Measurements from ENCODE around the gene KNCN. TPM values are rescaled to one million over a fixed set of nuclear protein-coding genes. Genes with fewer than 3 reads are reported as not detected.
A peak's percentile ranks its signal among the peaks of the same experiment; 100 is the strongest.

KNCN gene
- total RNA-seq, 1 donor from 2014 or later, result not detected

DNA sequence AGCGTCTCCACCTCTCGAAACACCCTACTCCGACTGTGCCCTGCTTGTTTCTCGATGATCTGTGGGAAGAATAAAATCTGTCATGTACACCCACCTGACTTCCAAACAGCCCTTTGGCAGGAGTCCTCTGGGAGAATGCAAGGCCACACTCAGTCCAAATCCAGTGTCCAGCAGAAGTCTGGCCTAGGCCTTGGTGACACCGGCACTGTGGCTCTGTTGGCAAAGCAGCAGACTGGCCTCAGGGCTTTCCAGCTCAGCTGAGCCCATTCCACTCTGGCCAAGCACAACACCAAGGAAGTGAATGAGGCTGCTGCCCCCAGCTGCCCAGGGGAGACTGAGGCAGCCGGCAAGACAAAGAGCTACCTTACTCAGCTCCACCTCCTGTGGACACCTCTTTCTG is 25.1 kb upstream of the KNCN start:
- DNase-seq (ENCODE audit: low spot score), result no peak
- peaks cover 22% of the 10 kb centered on the region for H3K4me1 ChIP-seq
- no peaks in the 10 kb centered on the region for H3K27me3 Mint-ChIP-seq (ENCODE audit: insufficient read depth, low read depth)

GRCh38 chr1:46575778-46576177 is 24.3 kb upstream of the KNCN start:
- Histone ChIP-seq H3K4me1 (peaks cover 22% of the 10 kb centered on the region), H4K20me1 (ENCODE audit: low read depth) (no peaks in the 10 kb centered on the region), H3K9ac (no peak overlapping the region), H3K9me3 (ENCODE audit: low read depth) (no peaks in the 10 kb centered on the region), H3K79me2 (ENCODE audit: low read depth) (no peaks in the 10 kb centered on the region), H2AFZ (replicated peaks) (no peak overlapping the region), H3K27ac (peak overlapping the region; percentile 50), H3K4me2 (peak overlapping the region; percentile 66), H3K36me3 (no peaks in the 10 kb centered on the region), H3K4me3 (peak overlapping the region; percentile 8), H3F3A (ENCODE audit: low read depth) (peaks cover 27% of the 10 kb centered on the region), H3K27me3 (no peaks in the 10 kb centered on the region)
- H3K4me3 Mint-ChIP-seq, result no peak overlapping the region
- H3K9me3 Mint-ChIP-seq, result no peaks in the 10 kb centered on the region
- H3K4me1 Mint-ChIP-seq, result peaks cover 16% of the 10 kb centered on the region
- no peaks in the 10 kb centered on the region for H3K27me3 Mint-ChIP-seq (ENCODE audit: insufficient read depth, low read depth)
- TF ChIP-seq CTCF (IDR thresholded peaks at IDR 0.05) (no peak), EZH2phosphoT487 (IDR thresholded peaks at IDR 0.05) (no peak), EZH2 (IDR thresholded peaks at IDR 0.05) (no peak)
- no peaks in the 10 kb centered on the region for H3K36me3 Mint-ChIP-seq
- DNase-seq (ENCODE audit: low spot score), result peak; percentile 58
- H3K27ac Mint-ChIP-seq, result peak overlapping the region; percentile 27

More for the DNA sequence above, 25.1 kb upstream of the KNCN start:
- no peak overlapping the region for H3K9ac ChIP-seq
- Mint-ChIP-seq H3K4me1 (peaks cover 16% of the 10 kb centered on the region), H3K36me3 (no peaks in the 10 kb centered on the region), H3K9me3 (no peaks in the 10 kb centered on the region), H3K27ac (no peak overlapping the region), H3K4me3 (no peak overlapping the region)
- no peak for TF ChIP-seq EZH2 (IDR thresholded peaks at IDR 0.05)
- TF ChIP-seq CTCF (IDR thresholded peaks at IDR 0.05), result no peak
- no peak for TF ChIP-seq EZH2phosphoT487 (IDR thresholded peaks at IDR 0.05)
- H3K36me3 ChIP-seq, result no peaks in the 10 kb centered on the region
- H3K4me3 ChIP-seq, result no peak overlapping the region
- H3F3A ChIP-seq (ENCODE audit: low read depth), result peaks cover 28% of the 10 kb centered on the region
- H3K79me2 ChIP-seq (ENCODE audit: low read depth), result no peaks in the 10 kb centered on the region
- H3K4me2 ChIP-seq, result peak overlapping the region; percentile 66
- no peaks in the 10 kb centered on the region for H3K9me3 ChIP-seq (ENCODE audit: low read depth)
- no peaks in the 10 kb centered on the region for H4K20me1 ChIP-seq (ENCODE audit: low read depth)
- H2AFZ ChIP-seq (replicated peaks), result no peak overlapping the region
- no peak overlapping the region for H3K27ac ChIP-seq
- H3K27me3 ChIP-seq, result no peaks in the 10 kb centered on the region

- Histone ChIP-seq H3F3A (ENCODE audit: low read depth) (peaks cover 27% of the 10 kb centered on the region), H3K4me3 (peak overlapping the region; percentile 8), H3K9ac (no peak overlapping the region), H2AFZ (replicated peaks) (no peak overlapping the region), H3K79me2 (ENCODE audit: low read depth) (no peaks in the 10 kb centered on the region), H3K27me3 (no peaks in the 10 kb centered on the region), H4K20me1 (ENCODE audit: low read depth) (no peaks in the 10 kb centered on the region), H3K27ac (peak overlapping the region; percentile 50), H3K9me3 (ENCODE audit: low read depth) (no peaks in the 10 kb centered on the region), H3K4me1 (peaks cover 22% of the 10 kb centered on the region), H3K36me3 (no peaks in the 10 kb centered on the region), H3K4me2 (peak overlapping the region; percentile 66)
- Mint-ChIP-seq H3K9me3 (no peaks in the 10 kb centered on the region), H3K27me3 (ENCODE audit: insufficient read depth, low read depth) (no peaks in the 10 kb centered on the region), H3K36me3 (no peaks in the 10 kb centered on the region), H3K4me3 (no peak overlapping the region), H3K4me1 (peaks cover 16% of the 10 kb centered on the region), H3K27ac (no peak overlapping the region)
- peak; percentile 36 for DNase-seq (ENCODE audit: low spot score)
- no peak for TF ChIP-seq CTCF (IDR thresholded peaks at IDR 0.05)
- no peak for TF ChIP-seq EZH2 (IDR thresholded peaks at IDR 0.05)
- no peak for TF ChIP-seq EZH2phosphoT487 (IDR thresholded peaks at IDR 0.05)
Measured at GRCh38 chr1:46575300-46575699, 23.9 kb upstream of the KNCN start.
